ENCODE measurements around the gene ZBTB9.

DNA sequence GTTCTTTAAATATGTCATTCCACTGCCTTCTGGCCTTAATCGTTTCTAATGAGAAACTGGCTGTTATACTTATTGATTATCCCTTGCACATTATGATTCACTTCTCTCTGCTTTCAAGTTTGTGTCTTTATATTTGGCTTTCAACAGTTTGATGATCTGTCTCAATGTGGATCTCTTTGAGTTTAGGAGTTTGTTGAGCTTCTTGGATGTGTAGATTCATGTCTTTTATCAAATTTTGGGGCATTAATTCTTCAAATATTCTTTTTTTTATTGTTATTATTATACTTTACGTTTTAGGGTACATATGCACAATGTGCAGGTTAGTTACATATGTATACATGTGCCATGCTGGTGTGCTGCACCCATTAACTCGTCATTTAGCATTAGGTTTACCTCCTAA lies 29.3 kb downstream of the ZBTB9 start:
- TF ChIP-seq, protein P1, sequence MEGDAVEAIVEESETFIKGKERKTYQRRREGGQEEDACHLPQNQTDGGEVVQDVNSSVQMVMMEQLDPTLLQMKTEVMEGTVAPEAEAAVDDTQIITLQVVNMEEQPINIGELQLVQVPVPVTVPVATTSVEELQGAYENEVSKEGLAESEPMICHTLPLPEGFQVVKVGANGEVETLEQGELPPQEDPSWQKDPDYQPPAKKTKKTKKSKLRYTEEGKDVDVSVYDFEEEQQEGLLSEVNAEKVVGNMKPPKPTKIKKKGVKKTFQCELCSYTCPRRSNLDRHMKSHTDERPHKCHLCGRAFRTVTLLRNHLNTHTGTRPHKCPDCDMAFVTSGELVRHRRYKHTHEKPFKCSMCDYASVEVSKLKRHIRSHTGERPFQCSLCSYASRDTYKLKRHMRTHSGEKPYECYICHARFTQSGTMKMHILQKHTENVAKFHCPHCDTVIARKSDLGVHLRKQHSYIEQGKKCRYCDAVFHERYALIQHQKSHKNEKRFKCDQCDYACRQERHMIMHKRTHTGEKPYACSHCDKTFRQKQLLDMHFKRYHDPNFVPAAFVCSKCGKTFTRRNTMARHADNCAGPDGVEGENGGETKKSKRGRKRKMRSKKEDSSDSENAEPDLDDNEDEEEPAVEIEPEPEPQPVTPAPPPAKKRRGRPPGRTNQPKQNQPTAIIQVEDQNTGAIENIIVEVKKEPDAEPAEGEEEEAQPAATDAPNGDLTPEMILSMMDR (IDR thresholded peaks at IDR 0.05) = no peak
- TF ChIP-seq EZH2 (IDR thresholded peaks at IDR 0.05; ENCODE audit: borderline replicate concordance, insufficient read depth, low read depth, low read length, poor library complexity, severe bottlenecking) = no peak

Measured in B cell (primary cell).